Measurements from ENCODE around the gene DYSF. TPM values are rescaled to one million over a fixed set of nuclear protein-coding genes. Genes with fewer than 3 reads are reported as not detected.

The DYSF gene
- polyA plus RNA-seq, 5 donors, result 14.6 to 25.8 (median 15.4) TPM

GRCh38 chr2:71498261-71498701, 44.9 kb downstream of the DYSF start:
- DNase-seq, result no peak

GRCh38 chr2:71499691-71500090, 46.3 kb downstream of the DYSF start:
- no peak for DNase-seq

- no peak for DNase-seq
Measured at GRCh38 chr2:71500426-71501079, 47.2 kb downstream of the DYSF start.

- DNase-seq, result no peak
Measured at GRCh38 chr2:71502941-71503738, 49.8 kb downstream of the DYSF start.

GRCh38 chr2:71503837-71504236, 50.5 kb downstream of the DYSF start:
- no peak for DNase-seq

GRCh38 chr2:71504611-71505010, 51.2 kb downstream of the DYSF start:
- DNase-seq, result no peak

GRCh38 chr2:71505086-71505769, 51.9 kb downstream of the DYSF start:
- peak in 1 of 2 donors; percentile 40 for DNase-seq

GRCh38 chr2:71505770-71506140, 52.4 kb downstream of the DYSF start:
- no peak for DNase-seq

GRCh38 chr2:71506222-71507153, 53.1 kb downstream of the DYSF start:
- no peak for DNase-seq

GRCh38 chr2:71507476-71507875, 54.1 kb downstream of the DYSF start:
- DNase-seq, result no peak

GRCh38 chr2:71510196-71510807, 56.9 kb downstream of the DYSF start:
- peak; percentile 19 to 48 for DNase-seq

GRCh38 chr2:71510938-71511337, 57.6 kb downstream of the DYSF start:
- no peak for DNase-seq

GRCh38 chr2:71511776-71512175, 58.4 kb downstream of the DYSF start:
- DNase-seq, result no peak

GRCh38 chr2:71512386-71512785, 59.0 kb downstream of the DYSF start:
- no peak for DNase-seq

- DNase-seq, result no peak
Measured at GRCh38 chr2:71513096-71513495, 59.7 kb downstream of the DYSF start.

GRCh38 chr2:71513721-71514120, 60.4 kb downstream of the DYSF start:
- no peak for DNase-seq

GRCh38 chr2:71516253-71516888, 63.0 kb downstream of the DYSF start:
- DNase-seq, result no peak

GRCh38 chr2:71517851-71518250, 64.5 kb downstream of the DYSF start:
- DNase-seq, result no peak

GRCh38 chr2:71521436-71521950, 68.1 kb downstream of the DYSF start:
- no peak for DNase-seq

- DNase-seq, result no peak
Measured at GRCh38 chr2:71524476-71524875, 71.1 kb downstream of the DYSF start.

Measured in right lung (tissue), 5 donors.